Mucosa of rectum (tissue), 2 donors: ENCODE data around the gene FBP1.

Source experiments
- H3K27ac ChIP-seq, 2 donors: one replicate each; pipeline ENCODE4 v1.7.0; 2013; ENCODE audit warnings: inconsistent platforms in 2 of 2, low read depth in 2 of 2, low read length in 2 of 2
- H3K27me3 ChIP-seq, 2 donors: one replicate each; pipeline ENCODE4 v1.7.0; 2013; ENCODE audit warnings: low read length in 2 of 2; ENCODE audit not compliant: control insufficient read depth in 2 of 2, insufficient read depth in 2 of 2
- H3K36me3 ChIP-seq, 2 donors: one replicate each; pipeline ENCODE4 v1.7.0; 2013; ENCODE audit warnings: low read length in 2 of 2; ENCODE audit not compliant: control insufficient read depth in 2 of 2, insufficient read depth in 2 of 2
- H3K4me1 ChIP-seq, 2 donors: one replicate each; pipeline ENCODE4 v1.7.0; 2013; ENCODE audit warnings: low read length in 2 of 2, mild to moderate bottlenecking in 1 of 2; ENCODE audit not compliant: control insufficient read depth in 2 of 2, insufficient read depth in 2 of 2
- H3K4me3 ChIP-seq, 2 donors: one replicate each; pipeline ENCODE4 v1.7.0; 2013; ENCODE audit warnings: low read length in 2 of 2
- H3K9ac ChIP-seq, 2 donors: one replicate each; pipeline ENCODE4 v1.7.0; 2013; ENCODE audit warnings: low read length in 2 of 2, low read depth in 1 of 2, mild to moderate bottlenecking in 1 of 2
- H3K9me3 ChIP-seq, 2 donors: one replicate each; pipeline ENCODE4 v1.7.0; 2013; ENCODE audit warnings: low read length in 2 of 2; ENCODE audit not compliant: control insufficient read depth in 2 of 2
- donor health status: healthy.
- donor health status: Normal muscosa, but diverticular disease.

FBP1 gene

GRCh38 chr9:94657021-94657725 is 17.9 kb upstream of the FBP1 start:
- Histone ChIP-seq H3K4me1 (no peaks in the 10 kb centered on the region), H3K4me3 (no peak overlapping the region), H3K27ac (no peak overlapping the region), H3K9ac (no peak overlapping the region), H3K9me3 (no peaks in the 10 kb centered on the region), H3K36me3 (no peaks in the 10 kb centered on the region), H3K27me3 (no peaks in the 10 kb centered on the region)

- H3K4me1 ChIP-seq, result no peaks in the 10 kb centered on the region
- no peaks in the 10 kb centered on the region for H3K36me3 ChIP-seq
- H3K4me3 ChIP-seq, result peak overlapping the region in 1 of 2 donors; percentile 62
- peak overlapping the region; percentile 35 to 57 for H3K27ac ChIP-seq
- H3K27me3 ChIP-seq, result no peaks in the 10 kb centered on the region
- H3K9me3 ChIP-seq, result no peaks in the 10 kb centered on the region
- H3K9ac ChIP-seq, result peak overlapping the region; percentile 15 to 25
These were observed 16.9 kb upstream of the FBP1 start for GRCh38 chr9:94656200-94656599.

- H3K9me3 ChIP-seq, result no peaks in the 10 kb centered on the region
- no peaks in the 10 kb centered on the region for H3K4me1 ChIP-seq
- H3K4me3 ChIP-seq, result peak overlapping the region in 1 of 2 donors; percentile 62
- no peaks in the 10 kb centered on the region for H3K36me3 ChIP-seq
- peak overlapping the region in 1 of 2 donors; percentile 15 for H3K9ac ChIP-seq
- peak overlapping the region; percentile 35 to 57 for H3K27ac ChIP-seq
- no peaks in the 10 kb centered on the region for H3K27me3 ChIP-seq
These were observed 16.4 kb upstream of the FBP1 start for GRCh38 chr9:94655739-94656138.

GRCh38 chr9:94654165-94654894 is 15.0 kb upstream of the FBP1 start:
- no peaks in the 10 kb centered on the region for H3K4me1 ChIP-seq
- no peak overlapping the region for H3K4me3 ChIP-seq
- no peaks in the 10 kb centered on the region for H3K9me3 ChIP-seq
- H3K27ac ChIP-seq, result no peak overlapping the region
- H3K36me3 ChIP-seq, result no peaks in the 10 kb centered on the region
- H3K9ac ChIP-seq, result no peak overlapping the region
- no peaks in the 10 kb centered on the region for H3K27me3 ChIP-seq

GRCh38 chr9:94650949-94651348 is 11.6 kb upstream of the FBP1 start:
- Histone ChIP-seq H3K9me3 (no peaks in the 10 kb centered on the region), H3K27me3 (no peaks in the 10 kb centered on the region), H3K4me3 (no peak overlapping the region), H3K9ac (no peak overlapping the region), H3K4me1 (no peaks in the 10 kb centered on the region), H3K36me3 (no peaks in the 10 kb centered on the region), H3K27ac (no peak overlapping the region)

GRCh38 chr9:94649100-94649819 is 9.9 kb upstream of the FBP1 start:
- no peaks in the 10 kb centered on the region for H3K4me1 ChIP-seq
- H3K4me3 ChIP-seq, result no peak overlapping the region
- peak overlapping the region in 1 of 2 donors; percentile 23 for H3K27ac ChIP-seq
- no peak overlapping the region for H3K9ac ChIP-seq
- H3K27me3 ChIP-seq, result no peaks in the 10 kb centered on the region
- no peaks in the 10 kb centered on the region for H3K9me3 ChIP-seq
- no peaks in the 10 kb centered on the region for H3K36me3 ChIP-seq

GRCh38 chr9:94648185-94648584 is 8.9 kb upstream of the FBP1 start:
- H3K4me3 ChIP-seq, result no peak overlapping the region
- H3K9me3 ChIP-seq, result no peaks in the 10 kb centered on the region
- no peaks in the 10 kb centered on the region for H3K36me3 ChIP-seq
- H3K27ac ChIP-seq, result no peak overlapping the region
- no peak overlapping the region for H3K9ac ChIP-seq
- H3K4me1 ChIP-seq, result no peaks in the 10 kb centered on the region
- no peaks in the 10 kb centered on the region for H3K27me3 ChIP-seq

GRCh38 chr9:94645901-94646300 is 6.6 kb upstream of the FBP1 start:
- H3K27me3 ChIP-seq, result peaks cover 0 to 1% of the 10 kb centered on the region in 2 donors
- no peak overlapping the region for H3K9ac ChIP-seq
- H3K9me3 ChIP-seq, result no peaks in the 10 kb centered on the region
- no peak overlapping the region for H3K27ac ChIP-seq
- no peaks in the 10 kb centered on the region for H3K4me1 ChIP-seq
- H3K36me3 ChIP-seq, result no peaks in the 10 kb centered on the region
- no peak overlapping the region for H3K4me3 ChIP-seq

GRCh38 chr9:94644543-94644942 is 5.2 kb upstream of the FBP1 start:
- H3K9ac ChIP-seq, result no peak overlapping the region
- no peaks in the 10 kb centered on the region for H3K9me3 ChIP-seq
- no peak overlapping the region for H3K27ac ChIP-seq
- peaks cover 0 to 1% of the 10 kb centered on the region in 2 donors for H3K27me3 ChIP-seq
- H3K36me3 ChIP-seq, result no peaks in the 10 kb centered on the region
- H3K4me1 ChIP-seq, result peaks cover 4 to 7% of the 10 kb centered on the region in 2 donors
- H3K4me3 ChIP-seq, result no peak overlapping the region

GRCh38 chr9:94643741-94644140 is 4.4 kb upstream of the FBP1 start:
- H3K27ac ChIP-seq, result no peak overlapping the region
- H3K27me3 ChIP-seq, result peaks cover 0 to 1% of the 10 kb centered on the region in 2 donors
- peaks cover 6 to 8% of the 10 kb centered on the region in 2 donors for H3K4me1 ChIP-seq
- no peak overlapping the region for H3K9ac ChIP-seq
- H3K4me3 ChIP-seq, result no peak overlapping the region
- no peaks in the 10 kb centered on the region for H3K9me3 ChIP-seq
- no peaks in the 10 kb centered on the region for H3K36me3 ChIP-seq
